ACHN (cell line): ENCODE data around the gene MBP.

ENCODE experiments used
- DNase-seq: peaks from one replicate; pipeline ENCODE4 v3.0.0-alpha.2; 2015
- in situ Hi-C: cut with HindIII; loops from 2 replicates; pipeline ENCODE4 v1.10.0; 2017; ENCODE audit warnings: low sequenced_read_pairs, low pct_ligation_motif_present, low pct_unique_long_range_greater_than_20kb

The MBP gene

GRCh38 chr18:77153404-77153803 is 20.8 kb upstream of the MBP start:
- in situ Hi-C loops, result no loop called here
- no peak for DNase-seq

- no peak for DNase-seq
Observed at GRCh38 chr18:77151772-77152520, 19.4 kb upstream of the MBP start.

GRCh38 chr18:77151033-77151771 is 18.6 kb upstream of the MBP start:
- in situ Hi-C loops, result no loop called here
- DNase-seq, result no peak

More at GRCh38 chr18:77151772-77152520, 19.4 kb upstream of the MBP start:
- in situ Hi-C loops, result no loop called here

- in situ Hi-C loops, result no loop called here
- DNase-seq, result no peak
Observed at GRCh38 chr18:77150588-77150987, 18.0 kb upstream of the MBP start.

- in situ Hi-C loops, result no loop called here
- DNase-seq, result no peak
Observed at GRCh38 chr18:77148289-77148688, 15.7 kb upstream of the MBP start.

GRCh38 chr18:77147418-77147852 is 14.9 kb upstream of the MBP start:
- in situ Hi-C loops, result no loop called here
- DNase-seq, result no peak

- DNase-seq, result no peak
- in situ Hi-C loops, result no loop called here
Observed at GRCh38 chr18:77146249-77147080, 13.9 kb upstream of the MBP start.

- in situ Hi-C loops, result no loop called here
- no peak for DNase-seq
Observed at GRCh38 chr18:77145364-77145901, 12.8 kb upstream of the MBP start.

- DNase-seq, result no peak
Observed at GRCh38 chr18:77144451-77145118, 12.0 kb upstream of the MBP start.

GRCh38 chr18:77144046-77144445 is 11.5 kb upstream of the MBP start:
- DNase-seq, result no peak
- in situ Hi-C loops, result no loop called here

More at GRCh38 chr18:77144451-77145118, 12.0 kb upstream of the MBP start:
- in situ Hi-C loops, result no loop called here

- in situ Hi-C loops, result no loop called here
- DNase-seq, result no peak
Observed at GRCh38 chr18:77143196-77143595, 10.6 kb upstream of the MBP start.

GRCh38 chr18:77141401-77142118 is 9.0 kb upstream of the MBP start:
- in situ Hi-C loops, result no loop called here
- no peak for DNase-seq

GRCh38 chr18:77140439-77141109 is 8.0 kb upstream of the MBP start:
- no peak for DNase-seq
- in situ Hi-C loops, result no loop called here

GRCh38 chr18:77140030-77140429 is 7.4 kb upstream of the MBP start:
- in situ Hi-C loops, result no loop called here
- DNase-seq, result no peak

- DNase-seq, result no peak
- in situ Hi-C loops, result no loop called here
Observed at GRCh38 chr18:77139619-77140018, 7.0 kb upstream of the MBP start.

GRCh38 chr18:77138270-77138669 is 5.7 kb upstream of the MBP start:
- no peak for DNase-seq
- in situ Hi-C loops, result no loop called here

- no peak for DNase-seq
- in situ Hi-C loops, result no loop called here
Observed at GRCh38 chr18:77137851-77138250, 5.3 kb upstream of the MBP start.
